GM12891 (cell line): ENCODE measurements around the gene OSTN.
"Not testable (repeated sequence)": the region's sequence is repeated elsewhere in the genome, so short reads cannot be mapped to it uniquely, and the experiment has no call there.

ENCODE experiments used
- POLR2A ChIP-seq: IDR thresholded peaks from 2 replicates; pipeline ENCODE4 v1.6.1; 2011; ENCODE audit warnings: low read depth, low read length, control low read depth
- POLR2AphosphoS5 ChIP-seq: IDR thresholded peaks from 2 replicates; pipeline ENCODE4 v1.6.1; 2011; ENCODE audit warnings: low read depth, low read length, control low read depth
- SPI1 ChIP-seq: IDR thresholded peaks from 2 replicates; pipeline ENCODE4 v1.6.1; 2011; ENCODE audit warnings: low read depth, low read length, control low read depth
- TAF1 ChIP-seq: IDR thresholded peaks from 2 replicates; pipeline ENCODE4 v1.6.1; 2011; ENCODE audit warnings: low read depth, low read length, control low read depth

DNA sequence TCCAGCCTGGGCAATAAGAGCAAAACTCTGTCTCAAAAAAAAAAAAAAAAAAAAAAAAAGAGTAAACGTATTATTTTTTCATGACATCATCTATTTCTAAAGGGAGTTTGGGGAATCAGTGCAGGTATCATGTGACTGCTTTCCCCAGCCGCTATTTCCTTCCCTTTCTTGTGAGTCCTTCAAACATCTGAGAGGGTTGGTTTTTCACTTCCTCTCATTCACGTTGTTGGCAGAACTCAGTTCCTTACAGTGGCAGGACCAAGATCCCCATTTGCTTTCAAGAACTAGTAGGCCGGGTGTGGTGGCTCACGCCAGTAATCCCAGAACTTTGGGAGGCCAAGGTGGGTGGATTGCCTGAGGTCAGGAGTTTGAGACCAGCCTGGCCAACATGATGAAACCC is 47.0 kb downstream of the OSTN start:
- not testable (repeated sequence) for TF ChIP-seq POLR2A, POLR2AphosphoS5, TAF1
- peak; percentile 93 for TF ChIP-seq SPI1
